DND-41 (cell line): ENCODE measurements around the gene CFAP54.

Experiments used
- ATAC-seq: fragments of 200-7000 bp; cut with Tn5 transposase; 3 replicates; pipeline ENCODE4 v1.9.1; 2021; ENCODE audit warnings: low read depth; ENCODE audit not compliant: insufficient read depth
- DNase-seq: peaks from one replicate; pipeline ENCODE4 v3.0.0-alpha.2; 2020
- H2AFZ ChIP-seq: 2 replicates; pipeline ENCODE4 v1.6.0; 2012; ENCODE audit warnings: low read depth, low read length
- H3K27ac ChIP-seq: 2 replicates; pipeline ENCODE4 v1.5.1; 2012; ENCODE audit warnings: low read length, inconsistent platforms
- H3K27me3 ChIP-seq: fragments of 200-600 bp; sonication (generic); 2 replicates; pipeline ENCODE4 v1.6.0; 2012; ENCODE audit warnings: low read length, mild to moderate bottlenecking, inconsistent platforms; ENCODE audit not compliant: insufficient read depth, poor library complexity
- H3K36me3 ChIP-seq: 2 replicates; pipeline ENCODE4 v1.5.1; 2012; ENCODE audit warnings: low read length, inconsistent platforms; ENCODE audit not compliant: insufficient read depth
- H3K4me1 ChIP-seq: 2 replicates; pipeline ENCODE4 v1.5.1; 2012; ENCODE audit warnings: mild to moderate bottlenecking, low read length; ENCODE audit not compliant: insufficient read depth
- H3K4me2 ChIP-seq: 2 replicates; pipeline ENCODE4 v1.6.0; 2012; ENCODE audit warnings: mild to moderate bottlenecking, moderate library complexity, low read length, inconsistent platforms; ENCODE audit not compliant: insufficient read depth
- H3K4me3 ChIP-seq, 2 experiments: fragments of 200-600 bp in 1 of 2; shearing (Covaris generic) in 1 of 2; 2 replicates each; pipeline ENCODE4 v1.5.1; 2012 to 2016; ENCODE audit warnings: inconsistent platforms in 2 of 2, low read length in 2 of 2, mild to moderate bottlenecking in 2 of 2, low read depth in 1 of 2, moderate library complexity in 1 of 2
- H3K79me2 ChIP-seq: 2 replicates; pipeline ENCODE4 v1.6.0; 2012; ENCODE audit warnings: low read length, inconsistent platforms; ENCODE audit not compliant: insufficient read depth
- H3K9ac ChIP-seq: 2 replicates; pipeline ENCODE4 v1.6.0; 2012; ENCODE audit warnings: low read depth, mild to moderate bottlenecking, inconsistent platforms, low read length, moderate library complexity
- H3K9me3 ChIP-seq: 2 replicates; pipeline ENCODE4 v1.5.1; 2012; ENCODE audit warnings: low read length, moderate library complexity, mild to moderate bottlenecking, inconsistent platforms; ENCODE audit not compliant: insufficient read depth, severe bottlenecking
- H4K20me1 ChIP-seq: 2 replicates; pipeline ENCODE4 v1.6.0; 2012; ENCODE audit warnings: low read length; ENCODE audit not compliant: insufficient read depth
- EZH2 ChIP-seq: IDR thresholded peaks from 3 replicates; pipeline ENCODE4 v1.6.1; 2012; ENCODE audit warnings: borderline replicate concordance, low read depth, mild to moderate bottlenecking, moderate library complexity, low read length, inconsistent platforms; ENCODE audit not compliant: severe bottlenecking
- TF ChIP-seq, protein P1 (sequence below): IDR thresholded peaks from 2 replicates; pipeline ENCODE4 v1.5.1; 2012; ENCODE audit warnings: borderline replicate concordance, low read length, moderate library complexity, mild to moderate bottlenecking; ENCODE audit not compliant: poor library complexity, severe bottlenecking; ENCODE audit errors: extremely low read depth

Gene CFAP54

DNA sequence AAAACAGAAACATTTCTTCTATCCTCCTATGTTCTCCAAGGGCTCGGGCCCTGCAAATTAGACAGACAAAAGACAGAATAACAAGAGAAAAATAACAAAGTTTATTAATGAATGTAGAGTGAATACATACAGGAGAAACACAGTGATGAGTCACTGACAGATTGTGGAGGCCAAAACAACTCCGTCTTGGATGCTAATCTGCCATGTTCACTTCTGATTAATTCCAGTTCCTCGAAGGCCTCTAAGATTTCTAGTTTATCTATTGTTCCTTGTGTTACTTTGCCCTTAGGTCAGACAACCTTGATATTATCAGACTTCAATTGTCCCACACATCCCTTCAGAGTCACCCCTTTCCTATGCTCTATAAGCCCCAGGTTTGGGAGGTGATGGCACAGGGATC, 390.8 kb downstream of the CFAP54 start:
- Histone ChIP-seq H4K20me1 (no peaks in the 10 kb centered on the region), H3K9me3 (no peaks in the 10 kb centered on the region), H3K79me2 (no peaks in the 10 kb centered on the region), H3K4me3 (no peak overlapping the region), H3K27ac (no peak overlapping the region), H3K36me3 (no peaks in the 10 kb centered on the region), H3K4me2 (no peak overlapping the region), H2AFZ (no peak overlapping the region), H3K4me1 (no peaks in the 10 kb centered on the region), H3K9ac (no peak overlapping the region), H3K27me3 (no peaks in the 10 kb centered on the region)
- ATAC-seq (no peak), DNase-seq (no peak)
- TF ChIP-seq EZH2 = no peak
- TF ChIP-seq, protein P1, sequence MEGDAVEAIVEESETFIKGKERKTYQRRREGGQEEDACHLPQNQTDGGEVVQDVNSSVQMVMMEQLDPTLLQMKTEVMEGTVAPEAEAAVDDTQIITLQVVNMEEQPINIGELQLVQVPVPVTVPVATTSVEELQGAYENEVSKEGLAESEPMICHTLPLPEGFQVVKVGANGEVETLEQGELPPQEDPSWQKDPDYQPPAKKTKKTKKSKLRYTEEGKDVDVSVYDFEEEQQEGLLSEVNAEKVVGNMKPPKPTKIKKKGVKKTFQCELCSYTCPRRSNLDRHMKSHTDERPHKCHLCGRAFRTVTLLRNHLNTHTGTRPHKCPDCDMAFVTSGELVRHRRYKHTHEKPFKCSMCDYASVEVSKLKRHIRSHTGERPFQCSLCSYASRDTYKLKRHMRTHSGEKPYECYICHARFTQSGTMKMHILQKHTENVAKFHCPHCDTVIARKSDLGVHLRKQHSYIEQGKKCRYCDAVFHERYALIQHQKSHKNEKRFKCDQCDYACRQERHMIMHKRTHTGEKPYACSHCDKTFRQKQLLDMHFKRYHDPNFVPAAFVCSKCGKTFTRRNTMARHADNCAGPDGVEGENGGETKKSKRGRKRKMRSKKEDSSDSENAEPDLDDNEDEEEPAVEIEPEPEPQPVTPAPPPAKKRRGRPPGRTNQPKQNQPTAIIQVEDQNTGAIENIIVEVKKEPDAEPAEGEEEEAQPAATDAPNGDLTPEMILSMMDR = no peak

DNA sequence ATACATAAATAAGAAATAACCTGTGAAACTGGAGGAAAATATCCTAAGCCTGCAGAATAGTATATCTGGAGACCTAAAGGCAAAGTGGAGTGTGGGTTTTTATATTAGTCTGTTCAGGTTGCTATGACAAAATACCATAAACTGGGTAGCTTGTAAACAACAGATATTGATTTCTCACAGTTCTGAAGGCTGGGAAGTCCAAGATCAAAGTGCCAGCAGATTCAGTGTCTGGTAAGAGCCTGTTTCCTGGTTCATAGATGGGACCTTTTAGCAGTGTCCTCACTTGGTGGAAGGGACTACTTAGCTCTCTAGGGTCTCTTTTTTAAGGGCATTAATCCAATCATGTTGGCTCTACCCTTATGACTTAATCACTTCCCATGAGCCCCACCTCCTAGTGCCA, 392.2 kb downstream of the CFAP54 start:
- H3K9ac ChIP-seq = no peak overlapping the region
- H3K79me2 ChIP-seq = no peaks in the 10 kb centered on the region
- no peaks in the 10 kb centered on the region for H4K20me1 ChIP-seq
- DNase-seq (no peak), ATAC-seq (no peak)
- H3K9me3 ChIP-seq = no peaks in the 10 kb centered on the region
- H3K27me3 ChIP-seq = no peaks in the 10 kb centered on the region
- no peak overlapping the region for H2AFZ ChIP-seq
- H3K27ac ChIP-seq = no peak overlapping the region
- H3K4me1 ChIP-seq = no peaks in the 10 kb centered on the region
- H3K36me3 ChIP-seq = no peaks in the 10 kb centered on the region
- H3K4me2 ChIP-seq = no peak overlapping the region
- H3K4me3 ChIP-seq = no peak overlapping the region
- TF ChIP-seq, protein P1 = no peak
- TF ChIP-seq EZH2 = no peak

DNA sequence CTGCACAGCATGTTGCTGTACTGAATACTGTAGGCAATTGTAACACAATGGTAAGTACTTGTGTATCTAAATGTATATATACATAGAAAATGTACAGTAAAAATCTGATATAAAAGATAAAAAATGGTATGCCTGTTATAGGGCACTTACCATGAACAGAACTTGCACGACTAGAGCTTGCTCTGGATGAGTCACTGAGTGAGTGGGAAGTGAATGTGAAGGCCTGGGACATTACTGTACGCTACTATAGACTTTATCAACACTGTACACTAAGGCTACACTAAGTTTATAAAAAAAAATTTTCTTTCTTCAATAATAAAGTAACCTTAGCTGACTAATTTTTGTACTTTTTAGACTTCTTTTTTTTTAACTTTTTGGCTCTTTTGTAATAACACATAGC, 393.5 kb downstream of the CFAP54 start:
- no peak overlapping the region for H3K9ac ChIP-seq
- TF ChIP-seq EZH2 = no peak
- TF ChIP-seq, protein P1 = no peak
- DNase-seq (no peak), ATAC-seq (no peak)
- H3K27ac ChIP-seq = no peak overlapping the region
- H3K79me2 ChIP-seq = no peaks in the 10 kb centered on the region
- H2AFZ ChIP-seq = no peak overlapping the region
- H4K20me1 ChIP-seq = no peaks in the 10 kb centered on the region
- H3K4me1 ChIP-seq = no peaks in the 10 kb centered on the region
- H3K9me3 ChIP-seq = no peaks in the 10 kb centered on the region
- H3K4me2 ChIP-seq = no peak overlapping the region
- no peak overlapping the region for H3K4me3 ChIP-seq
- H3K27me3 ChIP-seq = no peaks in the 10 kb centered on the region
- no peaks in the 10 kb centered on the region for H3K36me3 ChIP-seq

DNA sequence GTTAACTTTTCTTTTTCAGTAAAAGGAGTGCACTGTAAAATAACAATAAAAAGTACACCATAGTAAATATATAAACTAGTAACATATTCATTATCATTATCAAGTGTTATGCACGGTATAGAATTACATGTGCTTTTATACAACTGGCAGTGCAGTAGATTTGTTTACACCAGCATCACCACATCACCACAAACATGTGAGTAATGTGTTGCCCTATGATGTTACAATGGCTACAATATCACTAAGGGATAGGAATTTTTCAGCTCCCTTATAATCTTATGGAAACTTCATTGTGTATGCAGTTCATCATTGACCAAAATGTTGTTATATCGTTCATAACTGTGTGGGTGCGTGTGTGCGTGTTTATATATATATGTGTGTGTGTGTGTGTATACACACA, 394.2 kb downstream of the CFAP54 start:
- DNase-seq (no peak), ATAC-seq (no peak)
- no peaks in the 10 kb centered on the region for H3K27me3 ChIP-seq
- H3K79me2 ChIP-seq = no peaks in the 10 kb centered on the region
- H3K36me3 ChIP-seq = no peaks in the 10 kb centered on the region
- H3K4me3 ChIP-seq = no peak overlapping the region
- H3K27ac ChIP-seq = no peak overlapping the region
- TF ChIP-seq EZH2 = no peak
- TF ChIP-seq, protein P1 = no peak
- no peak overlapping the region for H2AFZ ChIP-seq
- no peak overlapping the region for H3K4me2 ChIP-seq
- no peaks in the 10 kb centered on the region for H4K20me1 ChIP-seq
- no peaks in the 10 kb centered on the region for H3K9me3 ChIP-seq
- no peaks in the 10 kb centered on the region for H3K4me1 ChIP-seq
- H3K9ac ChIP-seq = no peak overlapping the region
